Fibroblast of mammary gland (primary cell): ENCODE measurements around the gene ZNF287.

Experiments used
- DNase-seq: peaks from one replicate; pipeline ENCODE4 v3.0.0-alpha.2; 2010; ENCODE audit warnings: low read depth
- H3K4me3 ChIP-seq: 2 replicates; pipeline ENCODE4 v1.5.1; 2011; ENCODE audit warnings: low read depth, mild to moderate bottlenecking, low read length, moderate library complexity; ENCODE audit not compliant: control insufficient read depth
- CTCF ChIP-seq: conservative IDR thresholded peaks from 2 replicates; pipeline ENCODE4 v1.5.1; 2011; ENCODE audit warnings: low read depth, low read length, inconsistent platforms; ENCODE audit not compliant: control insufficient read depth, insufficient read depth

Gene ZNF287

DNA sequence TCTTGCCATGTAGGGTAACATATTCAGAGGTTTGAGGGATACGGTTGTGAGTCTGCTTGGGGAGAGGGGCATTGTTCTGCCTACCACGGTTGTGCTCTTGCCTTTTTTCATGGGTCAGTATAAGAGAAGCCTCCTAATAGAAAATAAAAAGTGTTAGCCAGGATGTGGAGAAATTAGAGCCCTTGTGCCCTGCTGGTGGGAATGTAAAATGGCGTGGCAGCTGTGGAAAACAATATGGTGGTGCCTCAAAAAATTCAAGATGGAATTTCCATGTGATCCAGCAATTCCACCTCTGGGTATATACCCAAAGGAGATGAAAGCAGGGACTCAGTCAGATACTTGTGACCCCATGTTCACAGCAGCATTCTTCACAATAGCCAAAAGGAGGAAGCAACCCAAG is 62.8 kb downstream of the ZNF287 start:
- no peak overlapping the region for H3K4me3 ChIP-seq
- DNase-seq = no peak
- peak; percentile 29 for TF ChIP-seq CTCF

DNA sequence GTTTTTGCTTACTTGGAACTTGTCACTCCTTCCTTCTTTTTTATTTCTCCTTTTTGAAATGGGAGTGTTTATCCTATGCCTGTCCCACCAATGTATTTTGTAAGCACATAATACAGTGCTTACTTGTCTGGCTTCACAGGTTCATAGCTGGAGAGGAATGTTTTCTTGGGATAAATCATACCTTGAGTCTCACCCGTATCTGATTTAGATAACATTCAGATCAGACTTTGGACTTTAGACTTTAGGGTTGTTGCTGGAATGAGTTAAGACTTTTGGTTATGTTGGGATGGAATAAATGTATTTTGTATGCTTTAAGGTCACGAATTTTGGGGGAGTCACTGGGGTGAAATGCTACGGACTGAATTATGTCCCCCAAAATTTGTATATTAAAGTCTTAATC is 64.0 kb downstream of the ZNF287 start:
- DNase-seq = no peak
- H3K4me3 ChIP-seq = no peak overlapping the region
- TF ChIP-seq CTCF = no peak
